PC-9 (cell line): ENCODE data around the gene EIF4G2. TPM values are rescaled to one million over a fixed set of nuclear protein-coding genes. Genes with fewer than 3 reads are reported as not detected.

Experiments
- BruUV-seq: library from RNA; stranded (reverse); fragments of 400-500 nt; replicated peaks from 2 replicates; lab custom pipeline; 2021; lab: Mats Ljungman, UMichigan
- CTCF ChIA-PET: fragments of 300-600 bp; sonication (Branson Sonifier 250); formaldehyde crosslinking; loops from one replicate; lab custom pipeline; 2022; ENCODE audit warnings: antibody characterized with exemption; lab: Charles Lee
- POLR2A ChIA-PET: fragments of 300-600 bp; sonication (Branson Sonifier 250); formaldehyde crosslinking; loops from one replicate; lab custom pipeline; 2022; ENCODE audit warnings: antibody characterized with exemption; ENCODE audit not compliant: unreplicated experiment; lab: Charles Lee
- DNase-seq, 2 experiments: peaks; one replicate each; pipeline versions ENCODE4 v3.0.0 to v3.0.0-alpha.2; 2015 to 2022; ENCODE audit warnings: mixed read lengths in 1 of 2
- H2AFZ ChIP-seq: fragments of 200-600 bp; sonication (generic); 2 replicates; pipeline ENCODE4 v1.8.1; 2017; ENCODE audit warnings: antibody characterized with exemption
- H3F3A ChIP-seq: fragments of 200-600 bp; sonication (generic); 2 replicates; pipeline ENCODE4 v1.8.1; 2017; ENCODE audit warnings: antibody characterized with exemption, mild to moderate bottlenecking, low read depth; ENCODE audit not compliant: insufficient read depth
- H3K27ac ChIP-seq: fragments of 200-600 bp; sonication (generic); 2 replicates; pipeline ENCODE4 v1.6.1; 2016; ENCODE audit warnings: mixed run types
- H3K27me3 ChIP-seq: fragments of 200-600 bp; sonication (generic); 2 replicates; pipeline ENCODE4 v1.6.1; 2016; ENCODE audit warnings: low read depth, mixed run types; ENCODE audit not compliant: insufficient read depth
- H3K36me3 ChIP-seq: fragments of 200-600 bp; sonication (generic); 2 replicates; pipeline ENCODE4 v1.6.1; 2016; ENCODE audit warnings: low read depth, mixed run types
- H3K4me1 ChIP-seq: fragments of 200-600 bp; sonication (generic); replicated peaks from 2 replicates; pipeline ENCODE4 v1.6.1; 2016; ENCODE audit warnings: mixed run types; ENCODE audit not compliant: insufficient read depth
- H3K4me2 ChIP-seq: fragments of 200-600 bp; sonication (generic); 2 replicates; pipeline ENCODE4 v1.6.1; 2017; ENCODE audit warnings: mixed run types
- H3K4me3 ChIP-seq: fragments of 200-600 bp; sonication (generic); 2 replicates; pipeline ENCODE4 v1.6.1; 2016; ENCODE audit warnings: mixed run types
- H3K79me2 ChIP-seq: fragments of 200-600 bp; sonication (generic); 2 replicates; pipeline ENCODE4 v1.6.1; 2017; ENCODE audit warnings: low read depth, mixed run types
- H3K9me2 ChIP-seq: fragments of 200-600 bp; sonication (generic); 2 replicates; pipeline ENCODE4 v1.8.1; 2017; ENCODE audit warnings: mild to moderate bottlenecking; ENCODE audit not compliant: insufficient read depth
- H3K9me3 ChIP-seq: fragments of 200-600 bp; sonication (generic); 2 replicates; pipeline ENCODE4 v1.8.1; 2016; ENCODE audit warnings: low read depth; ENCODE audit not compliant: insufficient read depth
- H4K20me1 ChIP-seq: fragments of 200-600 bp; sonication (generic); 2 replicates; pipeline ENCODE4 v1.8.1; 2017; ENCODE audit not compliant: insufficient read depth
- CTCF ChIP-seq: fragments of 200-600 bp; sonication (generic); conservative IDR thresholded peaks from 2 replicates; pipeline ENCODE4 v1.6.1; 2017; ENCODE audit warnings: mixed run types, antibody characterized with exemption, mild to moderate bottlenecking, moderate library complexity
- EZH2 ChIP-seq: fragments of 200-600 bp; sonication (generic); IDR thresholded peaks from 2 replicates; pipeline ENCODE4 v1.8.0; 2017; ENCODE audit warnings: antibody characterized with exemption, low read depth
- intact Hi-C: fragments of 100-400 bp; cut with micrococcal nuclease; formaldehyde crosslinking; loops from one replicate; pipeline ENCODE4 v1.10.0; 2022; ENCODE audit not compliant: unreplicated experiment
- total RNA-seq: library from RNA; stranded (reverse); gene quantifications from 2 replicates; pipeline ENCODE4 v1.2.3, GENCODE V29; 2021

EIF4G2 gene
- total RNA-seq, 1 experiment from 2014 or later, result 353 TPM

- Histone ChIP-seq H4K20me1 (no peaks in the 10 kb centered on the region), H3K27me3 (no peaks in the 10 kb centered on the region), H3K79me2 (no peaks in the 10 kb centered on the region), H3K4me3 (no peak overlapping the region), H3K36me3 (no peaks in the 10 kb centered on the region), H3K27ac (no peak overlapping the region), H3K9me3 (no peaks in the 10 kb centered on the region), H3F3A (no peaks in the 10 kb centered on the region), H2AFZ (no peak overlapping the region), H3K9me2 (no peaks in the 10 kb centered on the region), H3K4me2 (no peak overlapping the region), H3K4me1 (no peaks in the 10 kb centered on the region)
- ChIA-PET CTCF (no interaction called here), POLR2A (no interaction called here)
- no TSS peak for BruUV-seq
- DNase-seq, result no peak
- TF ChIP-seq CTCF (no peak), EZH2 (no peak)
- intact Hi-C loops, result no loop called here
These were observed 23.6 kb downstream of the EIF4G2 start for GRCh38 chr11:10785146-10785474.

GRCh38 chr11:10784232-10785145 lies 24.2 kb downstream of the EIF4G2 start:
- H3K27me3 ChIP-seq, result no peaks in the 10 kb centered on the region
- intact Hi-C loops, result no loop called here
- no peaks in the 10 kb centered on the region for H3K36me3 ChIP-seq
- TF ChIP-seq EZH2, result no peak
- no peak for TF ChIP-seq CTCF
- H3K27ac ChIP-seq, result no peak overlapping the region
- no peak overlapping the region for H3K4me3 ChIP-seq
- no peaks in the 10 kb centered on the region for H3K79me2 ChIP-seq
- ChIA-PET POLR2A (interaction anchor here (0.5 kb wide), 1 partner anchor 26 kb away, joined by 3 read pairs; no protein-coding TSS in a partner anchor), CTCF (no interaction called here)
- no peak overlapping the region for H3K4me2 ChIP-seq
- H2AFZ ChIP-seq, result no peak overlapping the region
- H3F3A ChIP-seq, result no peaks in the 10 kb centered on the region
- H3K9me2 ChIP-seq, result no peaks in the 10 kb centered on the region
- no TSS peak for BruUV-seq
- H3K4me1 ChIP-seq, result no peaks in the 10 kb centered on the region
- no peak for DNase-seq
- no peaks in the 10 kb centered on the region for H4K20me1 ChIP-seq
- H3K9me3 ChIP-seq, result no peaks in the 10 kb centered on the region

- intact Hi-C loops, result no loop called here
- H3K9me2 ChIP-seq, result no peaks in the 10 kb centered on the region
- no peaks in the 10 kb centered on the region for H3K4me1 ChIP-seq
- H3K4me2 ChIP-seq, result no peak overlapping the region
- H2AFZ ChIP-seq, result no peak overlapping the region
- no peak overlapping the region for H3K4me3 ChIP-seq
- TF ChIP-seq CTCF (no peak), EZH2 (no peak)
- H3K27me3 ChIP-seq, result no peaks in the 10 kb centered on the region
- BruUV-seq, result no TSS peak
- no peaks in the 10 kb centered on the region for H3K79me2 ChIP-seq
- DNase-seq, result no peak
- H3K9me3 ChIP-seq, result no peaks in the 10 kb centered on the region
- no peak overlapping the region for H3K27ac ChIP-seq
- no peaks in the 10 kb centered on the region for H3F3A ChIP-seq
- POLR2A ChIA-PET, result no interaction called here
- CTCF ChIA-PET, result no interaction called here
- no peaks in the 10 kb centered on the region for H4K20me1 ChIP-seq
- no peaks in the 10 kb centered on the region for H3K36me3 ChIP-seq
These were observed 28.7 kb downstream of the EIF4G2 start for GRCh38 chr11:10780040-10780439.
